Raji (cell line): ENCODE results near the gene ANKRD55.

ENCODE experiments used
- POLR2A ChIP-seq: IDR thresholded peaks from 2 replicates; pipeline ENCODE4 v1.6.1; 2011; ENCODE audit warnings: low read depth, low read length, control low read depth; ENCODE audit not compliant: insufficient read depth

ANKRD55 gene

DNA sequence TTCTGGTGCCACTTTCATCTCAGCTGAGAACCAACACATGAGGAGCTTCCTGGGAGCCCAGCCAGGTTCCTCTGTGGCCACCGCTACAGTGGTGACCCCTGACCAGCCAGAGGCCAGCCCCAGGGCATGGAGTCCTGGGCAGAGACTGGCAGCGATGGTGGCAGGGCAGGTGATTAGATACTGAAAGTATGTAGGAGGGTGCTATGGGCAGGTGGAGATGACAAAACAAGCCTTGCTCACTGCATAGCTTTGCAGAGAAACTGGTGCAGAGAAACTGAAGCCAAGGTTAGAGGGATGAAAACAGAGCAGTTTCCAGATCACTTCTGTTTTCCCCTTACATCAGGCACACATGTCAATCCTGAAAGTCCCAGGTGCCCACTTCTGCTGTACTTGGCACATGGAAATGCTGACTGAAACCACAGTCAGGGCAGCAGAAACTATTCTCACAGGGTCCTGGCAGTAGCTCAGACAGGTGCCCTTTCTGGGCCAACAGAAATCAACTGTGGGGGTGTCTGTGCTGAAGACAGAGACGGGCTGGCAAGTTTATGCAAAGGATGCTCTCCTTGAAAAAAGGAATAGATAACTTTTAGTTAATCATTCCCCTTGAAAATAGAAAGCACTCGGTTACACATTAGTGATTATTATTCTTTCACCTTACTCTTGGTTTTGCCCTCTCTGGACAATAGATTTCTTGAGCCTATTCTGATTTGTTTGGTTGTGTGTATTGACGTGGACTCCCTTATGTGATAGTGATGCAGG is 90.3 kb downstream of the ANKRD55 start:
- TF ChIP-seq POLR2A: no peak

DNA sequence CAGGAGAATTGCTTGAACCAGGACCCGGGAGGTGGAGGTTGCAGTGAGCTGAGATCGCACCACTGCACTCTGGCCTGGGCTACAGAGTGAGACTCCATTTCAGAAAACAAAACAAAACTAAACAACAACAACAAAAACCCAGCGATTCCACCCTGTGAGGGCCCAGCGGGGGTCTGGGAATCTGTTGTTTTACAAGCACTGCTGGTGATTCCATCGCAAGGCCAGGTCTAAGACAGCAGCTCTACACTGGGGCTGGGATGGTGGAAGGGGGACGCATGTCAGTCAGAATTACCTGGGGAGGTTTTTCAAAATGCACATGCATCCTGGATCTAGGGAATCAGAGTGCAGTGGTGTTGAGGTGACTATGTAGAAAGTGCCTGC is 90.9 kb downstream of the ANKRD55 start:
- no peak for TF ChIP-seq POLR2A

GRCh38 chr5:56140073-56140472 is 93.1 kb downstream of the ANKRD55 start:
- no peak for TF ChIP-seq POLR2A

DNA sequence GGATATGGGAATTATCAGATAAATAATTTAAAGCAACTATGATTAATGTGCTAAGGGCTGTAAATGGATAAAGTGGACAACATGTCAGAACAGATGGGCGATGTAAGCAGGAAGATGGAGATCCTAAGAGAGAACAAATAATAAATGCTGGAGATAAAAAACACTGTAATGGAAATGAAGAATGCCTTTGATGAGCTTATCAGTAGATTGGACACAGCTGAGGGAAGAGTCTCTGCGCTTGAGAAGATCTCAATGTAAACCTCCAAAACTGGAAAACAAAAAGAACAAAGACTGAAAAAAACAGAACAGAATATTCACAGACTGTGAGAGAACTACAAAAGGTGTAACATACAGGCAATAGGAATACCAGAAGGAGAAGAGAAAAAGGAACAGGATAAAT is 102.5 kb downstream of the ANKRD55 start:
- no peak for TF ChIP-seq POLR2A

DNA sequence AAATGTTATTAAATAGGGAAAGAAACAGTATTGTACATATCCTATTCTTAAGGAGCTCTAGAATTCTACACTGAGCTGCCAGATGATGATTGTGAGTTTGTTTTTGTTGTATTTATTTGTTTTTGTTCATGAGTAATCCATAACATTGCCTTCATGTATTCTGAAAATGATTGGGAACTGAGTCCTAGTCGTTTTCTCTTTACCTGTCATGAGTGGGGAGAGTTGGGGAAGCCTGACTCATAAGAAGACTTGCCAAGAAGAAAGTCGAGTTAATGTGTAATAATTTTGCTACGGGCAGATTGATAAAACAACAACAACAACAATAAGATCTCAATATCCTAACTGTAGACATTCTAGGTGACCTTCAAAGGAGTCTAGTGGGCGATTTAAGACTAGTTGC is 103.8 kb downstream of the ANKRD55 start:
- no peak for TF ChIP-seq POLR2A

DNA sequence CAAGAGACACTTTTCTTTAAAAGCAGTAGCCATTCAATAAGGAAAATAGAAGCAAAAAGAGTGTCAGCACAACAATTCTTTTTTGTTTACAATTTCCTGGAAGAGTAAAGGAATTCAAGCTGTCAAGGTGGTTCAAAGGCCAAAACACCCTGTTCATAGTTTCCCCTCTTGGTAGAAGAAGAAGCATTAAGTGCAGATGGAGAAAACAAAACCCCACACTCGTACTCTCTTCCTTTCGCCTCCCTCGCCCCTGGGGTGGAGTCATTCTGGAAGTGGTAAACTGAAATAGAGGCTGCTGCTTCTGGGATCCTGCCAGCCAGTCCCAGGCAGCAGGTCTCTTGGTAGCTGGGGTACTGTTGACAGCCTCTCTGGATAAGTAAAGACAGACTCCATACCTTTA is 105.0 kb downstream of the ANKRD55 start:
- TF ChIP-seq POLR2A: no peak

GRCh38 chr5:56126487-56127179 is 106.5 kb downstream of the ANKRD55 start:
- no peak for TF ChIP-seq POLR2A

DNA sequence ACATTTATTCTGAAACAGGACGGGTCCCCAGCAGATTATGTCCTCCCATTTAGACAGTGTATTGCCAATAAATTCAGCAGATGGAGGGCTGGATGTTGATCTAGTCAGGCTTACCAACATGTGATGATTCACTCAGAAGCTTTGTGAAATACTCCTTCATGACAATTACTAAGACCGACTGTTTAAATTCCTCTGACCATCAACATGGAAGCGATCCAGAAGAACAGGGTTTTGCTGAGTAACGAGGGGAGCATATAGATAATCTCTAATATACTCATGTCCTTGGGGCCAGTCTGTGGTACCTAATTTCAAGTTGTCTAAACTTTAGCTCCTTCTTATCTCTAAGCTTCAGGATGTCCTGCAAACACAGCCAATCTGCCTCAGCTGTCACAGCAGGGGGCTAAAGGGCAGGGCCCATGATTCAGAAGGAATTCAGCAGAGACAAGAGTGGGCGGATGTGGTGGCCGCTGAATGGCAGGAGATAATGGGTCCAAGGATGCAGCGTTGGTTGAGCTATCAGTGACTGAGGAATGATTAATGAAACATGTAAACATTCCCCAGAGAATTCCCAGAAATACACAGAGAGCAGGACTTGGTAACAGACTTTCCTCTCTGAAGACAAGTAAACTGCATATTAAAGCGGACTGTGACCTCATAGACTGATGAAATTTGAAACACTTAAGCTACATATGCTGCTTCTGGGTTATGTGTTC is 109.4 kb downstream of the ANKRD55 start:
- no peak for TF ChIP-seq POLR2A

DNA sequence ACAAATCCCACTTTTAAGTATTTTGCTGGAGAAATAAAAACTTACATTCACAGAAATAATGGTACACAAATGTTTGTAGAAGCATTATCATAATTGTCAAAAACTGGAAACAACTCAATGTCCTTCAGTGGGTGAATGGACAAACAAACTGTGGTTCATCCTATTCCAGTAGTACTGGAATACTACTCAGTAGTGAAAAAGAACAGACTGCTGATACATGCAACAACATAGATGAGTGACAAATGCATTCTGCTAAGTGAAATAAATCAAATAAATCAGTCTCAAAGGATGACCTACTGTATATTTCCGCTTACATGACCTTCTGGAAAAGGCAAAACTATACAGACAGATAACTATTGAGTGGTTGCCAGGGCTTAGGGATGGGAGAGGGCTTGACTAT is 114.1 kb downstream of the ANKRD55 start:
- no peak for TF ChIP-seq POLR2A

GRCh38 chr5:56116599-56117141 is 116.5 kb downstream of the ANKRD55 start:
- no peak for TF ChIP-seq POLR2A

- no peak for TF ChIP-seq POLR2A
Measured at GRCh38 chr5:56115589-56115988, 117.5 kb downstream of the ANKRD55 start.

- TF ChIP-seq POLR2A: no peak
Measured at GRCh38 chr5:56112526-56113121, 120.5 kb downstream of the ANKRD55 start.

GRCh38 chr5:56111404-56111781 is 121.7 kb downstream of the ANKRD55 start:
- TF ChIP-seq POLR2A: no peak

DNA sequence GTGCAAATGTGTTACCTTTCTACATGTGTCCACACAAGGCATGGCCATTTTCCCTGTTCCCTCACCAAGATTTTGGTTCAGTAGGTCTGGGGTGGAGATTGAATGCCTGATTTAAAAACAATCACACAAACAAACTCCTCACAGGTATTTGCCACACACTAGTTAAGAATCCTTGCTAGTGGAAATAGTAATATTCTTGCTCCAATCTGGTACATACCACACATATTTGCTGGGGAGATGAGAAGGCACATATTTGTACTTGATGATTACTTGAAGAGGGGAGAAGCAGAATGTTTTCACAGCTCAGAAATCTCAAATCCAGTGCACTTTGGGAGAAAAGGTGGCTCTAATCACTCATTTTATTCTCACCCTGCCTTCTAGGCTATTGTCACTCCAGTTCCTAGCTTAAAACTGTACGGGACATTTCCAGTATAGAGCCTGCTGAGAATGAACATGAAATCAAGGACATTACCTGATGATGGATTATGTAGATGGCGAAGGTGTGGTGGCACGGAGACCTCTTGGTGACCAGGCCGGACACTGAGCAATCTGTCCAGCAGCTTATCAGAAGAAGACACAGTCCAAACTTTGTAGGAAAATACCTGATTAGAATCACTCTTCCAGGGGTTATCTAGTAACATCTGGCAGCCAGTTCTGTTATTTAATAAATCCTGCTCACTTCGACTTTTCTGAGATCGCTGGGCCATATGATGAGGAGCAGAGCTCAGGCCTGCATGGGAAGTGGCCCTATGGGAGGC is 122.3 kb downstream of the ANKRD55 start:
- no peak for TF ChIP-seq POLR2A

GRCh38 chr5:56108246-56108645 is 124.9 kb downstream of the ANKRD55 start:
- TF ChIP-seq POLR2A: no peak

DNA sequence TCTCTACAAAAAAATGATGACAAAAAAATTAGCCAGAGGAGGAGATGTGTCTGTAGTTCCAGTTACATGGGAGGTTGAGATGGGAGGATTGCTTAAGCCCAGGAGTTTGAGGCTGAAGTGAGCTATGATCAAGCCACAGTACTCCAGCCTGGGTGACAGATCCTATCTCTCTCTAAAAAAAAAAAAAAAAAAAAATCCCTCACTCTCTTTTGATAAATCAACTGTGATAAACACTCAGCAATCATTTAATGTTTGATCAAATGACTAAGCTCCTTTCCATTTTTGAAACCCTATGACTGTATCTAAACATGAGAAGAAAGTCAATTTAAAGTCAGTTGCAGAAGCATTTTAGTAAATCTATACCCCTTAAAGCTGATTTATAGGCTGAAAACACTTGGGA is 126.3 kb downstream of the ANKRD55 start:
- no peak for TF ChIP-seq POLR2A
